SU-DHL-6 (cell line): Measurements from ENCODE around the gene CLDN5.

Source experiments
- H2AFZ ChIP-seq: fragments of 200-600 bp; sonication (generic); 2 replicates; pipeline ENCODE4 v1.6.1; 2014; ENCODE audit warnings: low read depth, mild to moderate bottlenecking, moderate library complexity, mixed read lengths, antibody characterized with exemption, low read length; ENCODE audit not compliant: severe bottlenecking
- H3F3A ChIP-seq: fragments of 200-600 bp; shearing (Covaris generic); 2 replicates; pipeline ENCODE4 v1.6.0; 2016; ENCODE audit warnings: antibody characterized with exemption, mild to moderate bottlenecking; ENCODE audit not compliant: insufficient read depth
- H3K27ac ChIP-seq: fragments of 200-600 bp; sonication (generic); 2 replicates; pipeline ENCODE4 v1.5.1; 2016; ENCODE audit warnings: low read depth, mild to moderate bottlenecking, low read length, moderate library complexity, mixed read lengths
- H3K27me3 ChIP-seq: fragments of 200-600 bp; sonication (generic), shearing (Covaris generic); 2 replicates; pipeline ENCODE4 v1.6.0; 2014; ENCODE audit warnings: mild to moderate bottlenecking, low read length
- H3K36me3 ChIP-seq: fragments of 200-600 bp; sonication (generic); 2 replicates; pipeline ENCODE4 v1.6.1; 2014; ENCODE audit warnings: mild to moderate bottlenecking, low read length, mixed read lengths
- H3K4me2 ChIP-seq: fragments of 300-600, 200-600 bp; shearing (Covaris generic), sonication (generic); 2 replicates; pipeline ENCODE4 v1.6.0; 2014; ENCODE audit warnings: low read length, low read depth, mild to moderate bottlenecking; ENCODE audit not compliant: poor library complexity, severe bottlenecking
- H3K4me3 ChIP-seq: fragments of 200-600 bp; sonication (generic); 2 replicates; pipeline ENCODE4 v1.5.1; 2014; ENCODE audit warnings: antibody characterized with exemption, low read length, mild to moderate bottlenecking, mixed read lengths; ENCODE audit not compliant: insufficient read depth, poor library complexity, severe bottlenecking
- H3K79me2 ChIP-seq: fragments of 200-600 bp; sonication (generic); 2 replicates; pipeline ENCODE4 v1.6.1; 2014; ENCODE audit warnings: mild to moderate bottlenecking, low read length, moderate library complexity; ENCODE audit not compliant: insufficient read depth
- H3K9ac ChIP-seq: fragments of 200-600 bp; sonication (generic); 2 replicates; pipeline ENCODE4 v1.7.0; 2014; ENCODE audit warnings: mild to moderate bottlenecking, low read length
- H3K9me2 ChIP-seq: fragments of 200-600 bp; sonication (generic); replicated peaks from 2 replicates; pipeline ENCODE4 v1.6.1; 2014; ENCODE audit warnings: low read length; ENCODE audit not compliant: insufficient read depth
- H3K9me3 ChIP-seq: fragments of 200-600 bp; sonication (generic); 2 replicates; pipeline ENCODE4 v1.6.1; 2014; ENCODE audit warnings: low read length, mixed read lengths; ENCODE audit not compliant: insufficient read depth
- H4K20me1 ChIP-seq: fragments of 200-600 bp; sonication (generic); 2 replicates; pipeline ENCODE4 v1.6.1; 2014; ENCODE audit warnings: low read depth, mild to moderate bottlenecking, antibody characterized with exemption, low read length, moderate library complexity, mixed read lengths
- EZH2phosphoT487 ChIP-seq: fragments of 200-600 bp; sonication (generic), shearing (Covaris generic); conservative IDR thresholded peaks from 2 replicates; pipeline ENCODE4 v1.6.1; 2018; ENCODE audit warnings: mild to moderate bottlenecking, antibody characterized with exemption, low read length, moderate library complexity, mixed read lengths
- TF ChIP-seq, protein P1 (sequence below): fragments of 200-600 bp; sonication (generic); IDR thresholded peaks from one replicate; pipeline ENCODE4 v1.5.1; 2017; ENCODE audit warnings: antibody characterized with exemption, mild to moderate bottlenecking, low read length, moderate library complexity; ENCODE audit not compliant: insufficient read depth, poor library complexity, severe bottlenecking

Gene CLDN5

DNA sequence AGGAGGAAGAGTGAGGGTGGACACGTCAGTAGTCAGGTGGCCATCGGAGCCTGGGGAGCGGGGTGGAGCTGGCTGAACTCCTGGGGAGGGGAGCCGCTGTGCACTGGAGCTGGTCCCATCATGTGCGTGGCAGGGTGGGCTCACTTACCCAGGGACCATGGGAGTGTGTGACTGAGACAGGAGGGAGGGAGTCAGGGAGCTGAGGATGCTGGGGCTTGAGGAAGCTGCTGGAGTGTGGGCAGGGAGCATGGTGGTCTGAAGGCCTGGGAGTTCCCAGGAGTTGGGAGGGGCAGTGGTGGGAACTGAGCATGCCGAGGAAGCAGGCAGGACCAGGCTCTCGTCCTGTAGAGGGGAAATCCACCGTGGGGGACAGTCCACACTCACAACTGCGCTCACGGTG, 18.0 kb downstream of the CLDN5 start:
- no peaks in the 10 kb centered on the region for H3K79me2 ChIP-seq
- H3K4me2 ChIP-seq: no peak overlapping the region
- H3K9me2 ChIP-seq: no peaks in the 10 kb centered on the region
- H4K20me1 ChIP-seq: no peaks in the 10 kb centered on the region
- no peaks in the 10 kb centered on the region for H3K36me3 ChIP-seq
- no peaks in the 10 kb centered on the region for H3F3A ChIP-seq
- no peaks in the 10 kb centered on the region for H3K9me3 ChIP-seq
- no peak for TF ChIP-seq EZH2phosphoT487
- TF ChIP-seq, protein P1, sequence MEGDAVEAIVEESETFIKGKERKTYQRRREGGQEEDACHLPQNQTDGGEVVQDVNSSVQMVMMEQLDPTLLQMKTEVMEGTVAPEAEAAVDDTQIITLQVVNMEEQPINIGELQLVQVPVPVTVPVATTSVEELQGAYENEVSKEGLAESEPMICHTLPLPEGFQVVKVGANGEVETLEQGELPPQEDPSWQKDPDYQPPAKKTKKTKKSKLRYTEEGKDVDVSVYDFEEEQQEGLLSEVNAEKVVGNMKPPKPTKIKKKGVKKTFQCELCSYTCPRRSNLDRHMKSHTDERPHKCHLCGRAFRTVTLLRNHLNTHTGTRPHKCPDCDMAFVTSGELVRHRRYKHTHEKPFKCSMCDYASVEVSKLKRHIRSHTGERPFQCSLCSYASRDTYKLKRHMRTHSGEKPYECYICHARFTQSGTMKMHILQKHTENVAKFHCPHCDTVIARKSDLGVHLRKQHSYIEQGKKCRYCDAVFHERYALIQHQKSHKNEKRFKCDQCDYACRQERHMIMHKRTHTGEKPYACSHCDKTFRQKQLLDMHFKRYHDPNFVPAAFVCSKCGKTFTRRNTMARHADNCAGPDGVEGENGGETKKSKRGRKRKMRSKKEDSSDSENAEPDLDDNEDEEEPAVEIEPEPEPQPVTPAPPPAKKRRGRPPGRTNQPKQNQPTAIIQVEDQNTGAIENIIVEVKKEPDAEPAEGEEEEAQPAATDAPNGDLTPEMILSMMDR: no peak
- no peak overlapping the region for H3K9ac ChIP-seq
- H3K4me3 ChIP-seq: no peak overlapping the region
- H3K27ac ChIP-seq: no peak overlapping the region
- H3K27me3 ChIP-seq: no peaks in the 10 kb centered on the region
- no peak overlapping the region for H2AFZ ChIP-seq

DNA sequence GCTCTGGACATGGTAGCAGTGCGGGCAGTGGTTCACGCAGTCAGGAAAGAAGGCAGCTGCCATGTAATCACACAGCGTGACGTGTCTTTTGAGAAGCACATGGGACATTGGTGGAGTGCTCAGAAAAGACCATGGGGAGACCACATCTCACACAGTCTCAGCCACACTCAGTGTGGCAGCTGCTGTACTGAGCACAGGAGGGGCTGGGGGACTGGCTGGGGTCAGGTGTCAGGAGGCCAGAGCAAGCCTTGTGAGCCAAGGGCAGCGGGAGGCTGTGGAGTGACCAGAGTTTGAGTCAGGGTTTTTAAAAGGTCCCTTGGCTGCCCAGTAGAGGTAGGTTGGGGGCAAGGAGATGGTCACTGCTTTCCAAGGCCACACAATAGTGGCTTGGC, 18.5 kb downstream of the CLDN5 start:
- Histone ChIP-seq H3K9me3 (no peaks in the 10 kb centered on the region), H3K4me2 (no peak overlapping the region), H3K4me3 (no peak overlapping the region), H3K9ac (no peak overlapping the region), H3K27ac (no peak overlapping the region), H3K27me3 (no peaks in the 10 kb centered on the region), H3K9me2 (no peaks in the 10 kb centered on the region), H4K20me1 (no peaks in the 10 kb centered on the region), H2AFZ (no peak overlapping the region), H3K36me3 (no peaks in the 10 kb centered on the region), H3F3A (no peaks in the 10 kb centered on the region), H3K79me2 (no peaks in the 10 kb centered on the region)
- no peak for TF ChIP-seq EZH2phosphoT487
- TF ChIP-seq, protein P1: no peak

DNA sequence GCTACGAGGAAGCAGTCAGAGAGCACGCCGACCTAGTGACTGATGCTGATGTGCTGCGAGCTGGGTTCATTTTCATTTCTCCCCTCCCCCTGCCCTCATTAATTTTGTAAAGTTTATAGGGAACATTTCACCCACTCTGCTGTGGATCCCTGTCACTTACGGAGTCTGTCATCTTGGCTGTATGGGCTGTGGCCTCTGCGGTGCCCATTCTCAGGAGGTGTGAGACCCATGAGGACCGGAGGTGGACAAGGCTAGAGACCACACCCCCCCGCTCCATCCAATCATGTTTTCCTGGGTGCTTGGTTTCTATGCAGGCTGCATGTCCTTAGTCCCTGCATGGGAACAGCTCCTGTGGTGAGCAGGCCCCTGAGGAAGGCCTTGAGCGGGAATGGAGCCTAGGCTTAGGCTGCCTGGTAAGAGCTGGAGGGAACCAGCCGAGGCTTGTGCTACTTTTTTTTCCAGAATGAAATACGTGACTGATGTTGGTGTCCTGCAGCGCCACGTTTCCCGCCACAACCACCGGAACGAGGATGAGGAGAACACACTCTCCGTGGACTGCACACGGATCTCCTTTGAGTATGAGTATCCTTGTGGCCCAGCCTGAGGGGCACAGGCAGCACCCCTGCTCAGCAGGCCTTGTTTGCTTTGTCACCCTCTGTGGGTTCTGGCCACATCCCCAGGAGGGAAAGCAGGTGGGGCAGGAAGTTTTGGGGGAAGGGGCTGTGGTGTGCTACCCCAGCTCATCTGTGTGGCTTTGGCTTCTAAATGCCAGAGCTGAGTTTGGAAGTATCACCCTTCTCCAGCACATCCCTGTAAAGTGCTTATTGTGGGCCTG, 19.1 kb downstream of the CLDN5 start:
- no peaks in the 10 kb centered on the region for H3K27me3 ChIP-seq
- H3K9me2 ChIP-seq: no peaks in the 10 kb centered on the region
- H3K27ac ChIP-seq: no peak overlapping the region
- no peaks in the 10 kb centered on the region for H3K36me3 ChIP-seq
- no peak overlapping the region for H3K4me3 ChIP-seq
- H4K20me1 ChIP-seq: no peaks in the 10 kb centered on the region
- H3K9ac ChIP-seq: no peak overlapping the region
- no peaks in the 10 kb centered on the region for H3K79me2 ChIP-seq
- no peaks in the 10 kb centered on the region for H3F3A ChIP-seq
- H3K9me3 ChIP-seq: no peaks in the 10 kb centered on the region
- H2AFZ ChIP-seq: no peak overlapping the region
- TF ChIP-seq, protein P1: no peak
- no peak for TF ChIP-seq EZH2phosphoT487
- no peak overlapping the region for H3K4me2 ChIP-seq
